Measurements from ENCODE around the gene UBR2. TPM values are rescaled to one million over a fixed set of nuclear protein-coding genes. Genes with fewer than 3 reads are reported as not detected.
"Not testable (repeated sequence)": the region's sequence is repeated elsewhere in the genome, so short reads cannot be mapped to it uniquely, and the experiment has no call there.

UBR2 gene
- total RNA-seq, 1 donor from 2014 or later, result 32.5 TPM

GRCh38 chr6:42661540-42662153, 97.8 kb downstream of the UBR2 start:
- Histone ChIP-seq H3K27me3 (ENCODE audit: low read depth) (no peaks in the 10 kb centered on the region), H3K4me1 (peaks cover 3% of the 10 kb centered on the region), H3K4me3 (no peak overlapping the region), H3K9me3 (replicated peaks) (no peaks in the 10 kb centered on the region), H3K36me3 (peaks cover 89% of the 10 kb centered on the region), H3K27ac (replicated peaks) (no peak overlapping the region)
- intact Hi-C loops (cut with micrococcal nuclease), result loop anchor here (5.0 kb wide), 2 partner anchors 66 to 216 kb away; partner anchors contain the start of gene RPL7L1
- peak; percentile 71 for DNase-seq
- TF ChIP-seq CTCF (IDR thresholded peaks at IDR 0.05; ENCODE audit: borderline replicate concordance), result peak; percentile 92

- TF ChIP-seq CTCF (IDR thresholded peaks at IDR 0.05; ENCODE audit: borderline replicate concordance), result no peak
- Histone ChIP-seq H3K4me1 (peaks cover 3% of the 10 kb centered on the region), H3K9me3 (replicated peaks) (no peaks in the 10 kb centered on the region), H3K36me3 (peaks cover 88% of the 10 kb centered on the region), H3K27ac (replicated peaks) (no peak overlapping the region), H3K4me3 (no peak overlapping the region), H3K27me3 (ENCODE audit: low read depth) (no peaks in the 10 kb centered on the region)
- DNase-seq, result no peak
- intact Hi-C loops (cut with micrococcal nuclease), result loop anchor here (5.0 kb wide), 2 partner anchors 63 to 213 kb away; partner anchors contain the start of gene RPL7L1
These were observed 100.9 kb downstream of the UBR2 start for GRCh38 chr6:42664718-42665117.

GRCh38 chr6:42674368-42674767, 110.5 kb downstream of the UBR2 start:
- not testable (repeated sequence) for DNase-seq; H3K27me3 ChIP-seq (ENCODE audit: low read depth); H3K4me3 ChIP-seq; H3K4me1 ChIP-seq; H3K9me3 ChIP-seq (replicated peaks); H3K27ac ChIP-seq (replicated peaks)
- H3K36me3 ChIP-seq, result peaks cover 100% of the 10 kb centered on the region
- intact Hi-C loops (cut with micrococcal nuclease), result loop anchor here (5.0 kb wide), 1 partner anchor 37 kb away; no protein-coding TSS in a partner anchor

- no peaks in the 10 kb centered on the region for H3K4me1 ChIP-seq
- peaks cover 100% of the 10 kb centered on the region for H3K36me3 ChIP-seq
- intact Hi-C loops (cut with micrococcal nuclease), result loop anchor here (5.0 kb wide), 1 partner anchor 37 kb away; no protein-coding TSS in a partner anchor
- no peaks in the 10 kb centered on the region for H3K9me3 ChIP-seq (replicated peaks)
- H3K27ac ChIP-seq (replicated peaks), result no peak overlapping the region
- TF ChIP-seq CTCF (IDR thresholded peaks at IDR 0.05; ENCODE audit: borderline replicate concordance), result no peak
- no peak for DNase-seq
- H3K4me3 ChIP-seq, result no peak overlapping the region
- H3K27me3 ChIP-seq (ENCODE audit: low read depth), result no peaks in the 10 kb centered on the region
These were observed 111.0 kb downstream of the UBR2 start for GRCh38 chr6:42674780-42675179.

- Histone ChIP-seq H3K27me3 (ENCODE audit: low read depth) (no peaks in the 10 kb centered on the region), H3K36me3 (peaks cover 100% of the 10 kb centered on the region), H3K4me3 (no peak overlapping the region), H3K4me1 (no peaks in the 10 kb centered on the region), H3K27ac (replicated peaks) (no peak overlapping the region), H3K9me3 (replicated peaks) (no peaks in the 10 kb centered on the region)
- no peak for TF ChIP-seq CTCF (IDR thresholded peaks at IDR 0.05; ENCODE audit: borderline replicate concordance)
- intact Hi-C loops (cut with micrococcal nuclease), result no loop called here
- no peak for DNase-seq
These were observed 115.5 kb downstream of the UBR2 start for GRCh38 chr6:42679358-42679757.

- intact Hi-C loops (cut with micrococcal nuclease), result no loop called here
- Histone ChIP-seq H3K9me3 (replicated peaks) (no peaks in the 10 kb centered on the region), H3K36me3 (peaks cover 96% of the 10 kb centered on the region), H3K27me3 (ENCODE audit: low read depth) (no peaks in the 10 kb centered on the region), H3K4me3 (no peak overlapping the region), H3K27ac (replicated peaks) (no peak overlapping the region), H3K4me1 (peaks cover 23% of the 10 kb centered on the region)
- no peak for DNase-seq
- TF ChIP-seq CTCF (IDR thresholded peaks at IDR 0.05; ENCODE audit: borderline replicate concordance), result no peak
These were observed 124.5 kb downstream of the UBR2 start for GRCh38 chr6:42688281-42688680.
